Measurements from ENCODE around the gene ZNF497. TPM values are rescaled to one million over a fixed set of nuclear protein-coding genes. Genes with fewer than 3 reads are reported as not detected.

Gene ZNF497
- total and polyA plus RNA-seq, 9 of the 15 experiments (the other 6 are each of a cell fraction or from before 2014, with no cell fraction given): 0.06 to 0.98 (median 0.44) TPM; not detected in 1

DNA sequence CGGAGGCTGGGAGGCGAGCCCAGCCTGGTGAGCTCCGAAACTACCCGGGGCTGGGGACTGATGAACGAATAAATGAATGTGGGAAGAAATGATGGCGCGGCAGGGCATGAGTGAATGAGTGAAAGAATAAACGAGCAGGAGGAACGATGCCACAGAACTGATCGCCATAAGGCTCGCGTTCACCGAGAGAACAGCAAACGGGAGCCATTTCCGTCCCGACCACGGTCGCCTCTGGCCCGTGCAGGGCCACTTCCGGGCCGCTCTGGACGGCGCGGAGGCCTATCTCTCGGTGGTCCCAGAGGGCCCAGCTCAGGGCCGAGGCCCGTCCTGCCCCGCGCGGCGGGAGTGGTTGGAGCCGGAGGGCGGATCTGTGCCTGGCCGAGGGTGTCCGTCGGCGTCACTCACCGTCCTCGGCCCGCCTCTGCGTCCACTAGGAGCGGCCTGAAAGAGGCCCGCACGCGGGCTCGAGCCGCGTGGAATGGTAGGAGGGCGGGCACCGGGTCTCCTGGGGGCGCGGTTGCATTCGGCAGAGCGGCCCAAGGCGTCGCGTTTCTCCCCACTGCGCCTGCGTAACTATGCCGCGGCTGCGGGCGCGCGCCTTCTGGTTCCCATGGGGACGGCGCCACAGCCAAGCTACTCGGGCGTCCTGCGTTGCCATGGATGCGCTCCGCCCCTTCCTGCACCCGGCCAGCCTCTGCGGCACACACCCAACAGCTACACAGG, at the start of gene ZNF497 (continued):
- TF ChIP-seq SMARCB1 (IDR thresholded peaks at IDR 0.05; ENCODE audit: insufficient read length, low read depth) (no peak), HNRNPK (IDR thresholded peaks at IDR 0.05; ENCODE audit: low read depth, low read length, poor library complexity, severe bottlenecking) (no peak), ZNF3 (CRISPR knock-in tag; IDR thresholded peaks at IDR 0.05) (no peak), ZFP30 (CRISPR knock-in tag; IDR thresholded peaks at IDR 0.05; ENCODE audit: borderline replicate concordance) (no peak), SAP30 (IDR thresholded peaks at IDR 0.05; ENCODE audit: borderline replicate concordance, insufficient read depth, low read depth, low read length, poor library complexity, severe bottlenecking) (peak; percentile 92), LARP7 (IDR thresholded peaks at IDR 0.05) (0 out of 2 replicates have a peak, but pooled peaks have one; percentile 5), SUPT5H (IDR thresholded peaks at IDR 0.05) (peak; percentile 94), ZNF431 (CRISPR knock-in tag; IDR thresholded peaks at IDR 0.05) (no peak), DACH1 (IDR thresholded peaks at IDR 0.05; ENCODE audit: partially characterized antibody) (no peak), STAT5B (CRISPR knock-in tag; IDR thresholded peaks at IDR 0.05) (no peak), FIP1L1 (IDR thresholded peaks at IDR 0.05; ENCODE audit: low read depth, low read length, poor library complexity, severe bottlenecking) (peak; percentile 70), CXXC5 (CRISPR knock-in tag; IDR thresholded peaks at IDR 0.05) (peak; percentile 82), POLR2H (tag; IDR thresholded peaks at IDR 0.05; ENCODE audit: low read depth) (peak; percentile 88), NELFE (IDR thresholded peaks at IDR 0.05; ENCODE audit: insufficient read depth, insufficient read length) (no peak), CBX2 (IDR thresholded peaks at IDR 0.05; ENCODE audit: insufficient read depth, low read length, poor library complexity, severe bottlenecking) (no peak), ZKSCAN1 (IDR thresholded peaks at IDR 0.05; ENCODE audit: low read depth, low read length) (no peak), TAF1 (IDR thresholded peaks at IDR 0.05; ENCODE audit: control insufficient read depth, extremely low read depth, insufficient read depth, low read length, severe bottlenecking) (peak; percentile 91), PHF20 (IDR thresholded peaks at IDR 0.05; ENCODE audit: partially characterized antibody) (peak; percentile 94), JUNB (CRISPR knock-in tag; conservative IDR thresholded peaks at IDR 0.05) (no peak), ZNF77 (CRISPR knock-in tag; IDR thresholded peaks at IDR 0.05) (no peak), ZBTB1 (CRISPR knock-in tag; IDR thresholded peaks at IDR 0.05; ENCODE audit: borderline replicate concordance, low read depth) (peak; percentile 4; the same call in 1 of the 2 replicates), HOXB6 (CRISPR knock-in tag; IDR thresholded peaks at IDR 0.05; ENCODE audit: borderline replicate concordance) (no peak), GABPB1 (CRISPR knock-in tag; IDR thresholded peaks at IDR 0.05) (peak; percentile 95), MTF1 (CRISPR knock-in tag; IDR thresholded peaks at IDR 0.05; ENCODE audit: borderline replicate concordance) (no peak)
- TF ChIP-seq, protein P1, sequence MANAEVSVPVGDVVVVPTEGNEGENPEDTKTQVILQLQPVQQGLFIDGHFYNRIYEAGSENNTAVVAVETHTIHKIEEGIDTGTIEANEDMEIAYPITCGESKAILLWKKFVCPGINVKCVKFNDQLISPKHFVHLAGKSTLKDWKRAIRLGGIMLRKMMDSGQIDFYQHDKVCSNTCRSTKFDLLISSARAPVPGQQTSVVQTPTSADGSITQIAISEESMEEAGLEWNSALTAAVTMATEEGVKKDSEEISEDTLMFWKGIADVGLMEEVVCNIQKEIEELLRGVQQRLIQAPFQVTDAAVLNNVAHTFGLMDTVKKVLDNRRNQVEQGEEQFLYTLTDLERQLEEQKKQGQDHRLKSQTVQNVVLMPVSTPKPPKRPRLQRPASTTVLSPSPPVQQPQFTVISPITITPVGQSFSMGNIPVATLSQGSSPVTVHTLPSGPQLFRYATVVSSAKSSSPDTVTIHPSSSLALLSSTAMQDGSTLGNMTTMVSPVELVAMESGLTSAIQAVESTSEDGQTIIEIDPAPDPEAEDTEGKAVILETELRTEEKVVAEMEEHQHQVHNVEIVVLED (CRISPR knock-in tag; IDR thresholded peaks at IDR 0.05): 0 out of 2 replicates have a peak, but pooled peaks have one; percentile 33
- TF ChIP-seq, protein P2, sequence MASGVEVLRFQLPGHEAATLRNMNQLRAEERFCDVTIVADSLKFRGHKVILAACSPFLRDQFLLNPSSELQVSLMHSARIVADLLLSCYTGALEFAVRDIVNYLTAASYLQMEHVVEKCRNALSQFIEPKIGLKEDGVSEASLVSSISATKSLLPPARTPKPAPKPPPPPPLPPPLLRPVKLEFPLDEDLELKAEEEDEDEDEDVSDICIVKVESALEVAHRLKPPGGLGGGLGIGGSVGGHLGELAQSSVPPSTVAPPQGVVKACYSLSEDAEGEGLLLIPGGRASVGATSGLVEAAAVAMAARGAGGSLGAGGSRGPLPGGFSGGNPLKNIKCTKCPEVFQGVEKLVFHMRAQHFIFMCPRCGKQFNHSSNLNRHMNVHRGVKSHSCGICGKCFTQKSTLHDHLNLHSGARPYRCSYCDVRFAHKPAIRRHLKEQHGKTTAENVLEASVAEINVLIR (CRISPR knock-in tag; IDR thresholded peaks at IDR 0.05): no peak
- TF ChIP-seq, protein P3, sequence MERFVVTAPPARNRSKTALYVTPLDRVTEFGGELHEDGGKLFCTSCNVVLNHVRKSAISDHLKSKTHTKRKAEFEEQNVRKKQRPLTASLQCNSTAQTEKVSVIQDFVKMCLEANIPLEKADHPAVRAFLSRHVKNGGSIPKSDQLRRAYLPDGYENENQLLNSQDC (CRISPR knock-in tag; IDR thresholded peaks at IDR 0.05): no peak

Measured in K562 (cell line).